ENCODE data around the gene LAPTM5.

GRCh38 chr1:30745834-30746208, 11.8 kb downstream of the LAPTM5 start:
- TF ChIP-seq CTCF (IDR thresholded peaks at IDR 0.05; ENCODE audit: low read length) (no peak), EZH2 (optimal IDR thresholded peaks at IDR 0.05; ENCODE audit: low read depth, low read length) (no peak)

Data from MM.1S (cell line).